ENCODE results near the gene N4BP2L1.
A peak's percentile ranks its signal among the peaks of the same experiment; 100 is the strongest.

N4BP2L1 gene

DNA sequence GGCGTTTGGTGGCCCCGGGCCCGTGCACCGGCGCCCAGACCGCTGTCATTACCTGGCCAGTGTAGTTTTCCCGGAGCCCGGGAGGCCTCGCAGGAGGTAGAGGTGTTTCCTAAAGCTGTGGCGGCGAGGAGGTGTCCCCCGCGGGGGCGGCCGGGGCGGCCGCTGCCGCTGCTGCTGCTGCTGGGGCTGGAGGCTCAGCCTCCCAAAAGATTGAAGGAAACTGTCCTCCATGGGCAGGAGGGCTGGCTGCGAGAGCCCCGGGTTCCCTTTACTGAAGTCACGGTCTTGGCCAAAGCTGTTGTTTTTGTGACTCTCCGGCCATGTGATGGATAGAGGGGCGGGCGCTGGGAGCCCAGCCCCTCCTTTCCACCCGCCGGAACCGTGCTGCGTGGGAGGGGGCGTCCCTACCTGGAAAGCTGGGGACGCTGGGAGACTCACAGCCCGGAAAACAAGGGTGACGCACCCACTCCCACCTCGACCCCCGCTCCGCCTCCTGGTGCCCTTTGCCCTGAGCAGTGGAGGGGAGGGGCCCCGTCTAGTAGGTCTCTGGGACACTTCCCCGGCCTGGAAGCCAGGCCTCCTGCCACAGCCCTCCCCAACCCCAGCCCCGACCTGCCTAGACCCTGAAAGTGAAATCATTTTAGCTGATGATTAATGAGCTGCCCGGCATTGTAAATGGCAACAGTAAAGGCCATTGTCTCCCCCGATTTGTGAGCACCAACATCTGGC, at the start of gene N4BP2L1:
TSS of gene N4BP2L1 (minus strand) at position 279 of the 729 bp plus-strand sequence. CDS start at position 231, 48 bp downstream.
- DNase-seq (ENCODE audit: low read depth in 2 of 2) = peak; percentile 66 to 69

- no peak for DNase-seq (ENCODE audit: low read depth in 2 of 2)
Observed at GRCh38 chr13:32476892-32477291, 49.0 kb upstream of the N4BP2L1 start.

GRCh38 chr13:32476021-32476731, 48.2 kb upstream of the N4BP2L1 start:
- DNase-seq (ENCODE audit: low read depth in 2 of 2) = no peak

DNA sequence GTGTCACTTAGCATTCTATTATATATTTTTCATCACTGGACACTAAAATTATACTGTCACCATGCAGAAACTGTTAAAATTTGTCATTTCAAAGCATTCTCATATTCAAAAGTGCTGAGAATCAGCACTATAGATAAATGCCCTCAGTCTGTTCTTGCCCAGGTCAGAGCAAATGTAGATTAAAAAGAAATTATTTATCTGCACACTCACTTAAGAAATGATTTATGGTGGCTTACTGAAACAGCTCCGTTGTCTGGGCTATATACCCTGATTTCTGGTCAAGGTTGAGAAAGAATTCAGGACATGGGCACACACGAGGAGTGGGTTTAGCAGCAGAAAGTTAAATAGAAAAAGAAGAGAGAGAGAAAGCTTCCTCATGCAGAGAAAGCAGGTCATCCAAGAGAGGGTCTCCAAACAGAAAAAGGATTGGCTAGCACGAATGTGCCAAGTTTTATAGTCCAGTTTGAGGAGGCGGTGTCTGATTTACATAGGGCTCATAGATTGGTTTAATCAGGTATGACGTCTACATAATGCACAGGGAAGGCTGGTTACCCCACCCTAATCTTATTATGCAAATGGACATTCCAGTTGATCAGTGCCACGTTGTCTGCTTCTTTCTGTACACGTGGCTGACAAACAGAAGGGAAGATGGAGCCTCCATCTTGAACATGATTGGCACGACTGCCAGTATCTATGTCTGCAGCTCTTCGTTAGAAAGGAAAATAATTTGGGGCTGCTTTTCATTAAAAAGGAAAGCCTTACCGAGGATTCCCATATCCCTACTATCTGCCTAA, 47.3 kb upstream of the N4BP2L1 start:
- no peak for DNase-seq (ENCODE audit: low read depth in 2 of 2)

DNA sequence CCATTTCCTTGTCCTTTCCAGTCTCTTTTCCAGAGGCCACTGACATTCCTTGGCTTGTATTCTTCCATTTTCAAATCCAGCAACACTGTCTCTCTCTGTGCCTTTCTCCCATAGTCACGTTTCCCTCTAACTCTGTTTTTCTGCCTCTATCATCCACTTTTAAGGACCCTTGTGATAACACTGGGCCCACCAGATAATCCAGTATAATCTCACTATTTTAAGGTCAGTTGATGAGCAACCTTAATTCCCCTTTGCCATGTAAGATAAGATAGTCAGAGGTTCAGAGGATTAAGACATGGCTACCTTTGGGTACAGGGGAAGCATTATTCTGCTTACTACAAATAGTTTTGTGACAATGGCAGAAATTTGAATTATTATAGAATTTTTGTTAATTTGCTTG, 45.7 kb upstream of the N4BP2L1 start:
- DNase-seq (ENCODE audit: low read depth in 2 of 2) = no peak

DNA sequence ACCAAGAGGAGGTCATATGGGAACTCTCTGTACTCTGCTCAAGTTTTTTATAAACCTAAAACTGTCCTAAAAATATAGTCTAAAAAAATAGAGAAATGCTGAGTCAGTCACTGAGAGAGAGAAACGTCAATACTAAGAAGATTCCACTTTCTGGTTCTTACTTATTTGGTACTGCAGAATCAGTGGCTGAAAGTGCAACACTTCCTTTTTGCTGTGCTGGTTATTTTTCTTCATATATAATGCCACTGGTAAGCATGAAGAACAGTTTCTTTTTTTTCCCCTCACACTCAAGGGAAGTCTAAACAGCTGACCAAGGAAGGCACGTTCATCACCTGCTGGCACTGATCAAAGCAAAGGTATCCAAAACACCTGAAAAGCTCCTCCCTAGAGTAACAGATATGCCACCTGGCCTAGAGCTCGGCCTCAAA, 44.3 kb upstream of the N4BP2L1 start:
- DNase-seq (ENCODE audit: low read depth in 2 of 2) = no peak

- no peak for DNase-seq (ENCODE audit: low read depth in 2 of 2)
Observed at GRCh38 chr13:32471187-32471922, 43.4 kb upstream of the N4BP2L1 start.

GRCh38 chr13:32468502-32469142, 40.7 kb upstream of the N4BP2L1 start:
- DNase-seq (ENCODE audit: low read depth in 2 of 2) = no peak

DNA sequence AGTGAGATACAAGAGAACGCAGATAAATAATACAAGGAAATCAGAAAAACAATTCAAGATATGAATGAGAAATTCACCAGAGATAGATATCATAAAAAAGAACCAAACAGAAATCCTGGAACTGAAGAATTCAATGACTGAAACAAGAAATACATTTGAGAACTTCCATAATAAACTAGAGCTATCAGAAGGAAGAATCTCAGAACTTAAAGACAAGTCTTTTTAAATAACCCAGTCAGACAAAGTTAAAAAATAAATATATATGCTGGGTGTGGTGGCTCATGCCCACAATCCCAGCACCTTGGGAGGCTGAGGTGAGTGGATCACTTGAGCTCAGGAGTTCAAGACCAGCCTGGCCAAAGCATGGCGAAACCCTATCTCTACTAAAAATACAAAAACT, 28.7 kb upstream of the N4BP2L1 start:
- no peak for DNase-seq (ENCODE audit: low read depth in 2 of 2)

GRCh38 chr13:32455594-32455903, 27.6 kb upstream of the N4BP2L1 start:
- no peak for DNase-seq (ENCODE audit: low read depth in 2 of 2)

- DNase-seq (ENCODE audit: low read depth in 2 of 2) = no peak
Observed at GRCh38 chr13:32454886-32455593, 27.1 kb upstream of the N4BP2L1 start.

DNA sequence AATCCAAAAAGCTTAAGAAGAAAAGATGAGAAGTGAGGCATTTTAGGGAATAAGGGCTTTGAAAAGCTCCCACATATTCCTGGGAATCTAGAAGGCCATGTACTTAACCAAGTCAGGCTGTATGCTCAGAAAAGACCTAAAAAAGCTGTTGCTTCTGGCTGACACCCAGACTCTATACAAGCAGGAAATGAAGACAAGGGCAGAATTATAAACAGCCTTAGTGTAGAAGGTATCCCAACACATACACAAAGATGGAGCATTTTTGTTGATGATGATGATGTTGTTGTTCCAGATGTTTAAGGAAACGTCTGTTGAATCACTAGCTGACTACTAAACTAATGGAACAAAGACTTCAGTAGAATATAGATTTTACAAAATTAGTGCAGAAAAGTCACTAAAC, 26.1 kb upstream of the N4BP2L1 start:
- no peak for DNase-seq (ENCODE audit: low read depth in 2 of 2)

DNA sequence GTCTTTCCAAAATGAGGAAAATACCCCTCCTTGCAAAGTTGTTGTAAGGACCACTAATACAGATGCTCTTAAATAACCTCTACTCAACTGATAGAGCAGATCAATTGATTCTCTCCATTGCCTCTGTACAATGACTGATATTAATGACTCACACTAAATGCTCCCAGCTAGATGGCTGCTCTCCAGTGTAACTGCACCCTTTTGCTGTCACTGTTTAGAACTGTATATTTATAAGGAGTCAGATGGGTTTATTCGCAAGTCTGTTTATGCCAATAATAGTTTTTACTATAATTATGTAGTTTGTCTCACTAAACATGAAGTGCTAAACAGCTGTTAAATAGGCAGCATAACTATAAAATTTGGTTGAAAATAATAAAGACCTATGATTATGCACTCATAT, 21.0 kb upstream of the N4BP2L1 start:
- DNase-seq (ENCODE audit: low read depth in 2 of 2) = no peak

- no peak for DNase-seq (ENCODE audit: low read depth in 2 of 2)
Observed at GRCh38 chr13:32447894-32448623, 20.1 kb upstream of the N4BP2L1 start.

- no peak for DNase-seq (ENCODE audit: low read depth in 2 of 2)
Observed at GRCh38 chr13:32446773-32447465, 19.0 kb upstream of the N4BP2L1 start.

DNA sequence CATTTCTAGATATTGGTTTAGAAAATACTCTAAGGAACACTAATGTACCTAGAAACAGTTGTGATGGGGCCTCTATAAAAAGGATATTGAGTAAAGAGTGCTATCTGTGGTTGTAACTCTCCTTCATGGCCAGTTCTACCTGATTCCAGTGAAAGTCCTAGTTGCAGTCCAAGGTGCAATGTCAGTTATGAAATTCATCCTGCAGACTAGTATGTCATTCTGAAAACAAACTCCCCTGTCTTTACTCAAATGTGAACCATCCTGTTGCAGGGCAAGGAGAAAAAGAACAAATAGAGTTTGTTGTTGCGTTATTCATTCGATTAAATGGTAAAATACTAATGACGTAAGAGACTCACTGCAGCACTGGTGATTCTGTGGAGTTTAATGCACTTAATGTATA, 18.3 kb upstream of the N4BP2L1 start:
- DNase-seq (ENCODE audit: low read depth in 2 of 2) = no peak

DNA sequence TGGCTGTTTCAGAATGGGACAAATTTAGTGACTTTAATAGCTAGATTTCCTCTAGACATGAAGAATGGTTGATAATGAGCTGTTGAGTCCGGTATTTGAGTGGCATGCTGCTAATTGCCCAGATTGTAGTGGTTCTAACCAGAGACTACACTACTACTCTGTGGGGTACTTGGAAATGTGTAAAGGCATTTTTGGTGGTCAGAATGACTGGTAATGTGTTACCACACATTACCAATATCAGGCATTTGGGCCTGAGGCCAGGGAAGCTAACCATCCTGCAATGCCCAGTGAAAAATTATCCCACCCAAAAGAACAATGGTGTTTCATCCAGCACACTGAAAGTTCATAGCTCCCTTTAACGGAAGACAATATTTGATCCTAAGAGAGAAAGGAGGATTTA, 17.5 kb upstream of the N4BP2L1 start:
- DNase-seq (ENCODE audit: low read depth in 2 of 2) = no peak

GRCh38 chr13:32443111-32443510, 15.2 kb upstream of the N4BP2L1 start:
- peak in 1 of 2 donors; percentile 9 for DNase-seq (ENCODE audit: low read depth in 2 of 2)

DNA sequence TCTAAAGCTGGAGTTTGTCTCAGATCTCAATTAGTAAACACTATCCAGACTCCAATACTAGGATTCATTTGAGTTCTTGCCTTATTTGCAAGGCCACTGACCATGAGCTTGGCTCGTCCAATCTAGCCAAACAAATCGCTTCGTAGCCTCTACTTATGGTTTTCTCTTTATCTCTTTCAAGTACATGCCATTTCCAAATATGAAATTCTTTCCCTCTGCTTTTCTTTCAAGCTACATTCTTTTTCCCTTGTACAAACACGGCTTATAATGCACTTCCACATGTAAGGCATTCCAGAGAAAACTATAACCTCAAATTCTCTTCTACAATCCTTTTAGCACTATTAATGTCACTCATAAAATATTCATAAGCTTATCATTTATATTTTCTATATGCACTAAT, 10.9 kb upstream of the N4BP2L1 start:
- no peak for DNase-seq (ENCODE audit: low read depth in 2 of 2)

GRCh38 chr13:32432856-32433255, 4.9 kb upstream of the N4BP2L1 start:
- no peak for DNase-seq (ENCODE audit: low read depth in 2 of 2)

Measured in stimulated activated CD8-positive, alpha-beta memory T cell treated with anti-CD3 and anti-CD28 coated beads, Interleukin-2, amount 100 ng/mL, for 1 hour (primary cell).